Bronchial epithelial cell (primary cell): ENCODE results near the gene WDR83. TPM values are rescaled to one million over a fixed set of nuclear protein-coding genes. Genes with fewer than 3 reads are reported as not detected.
"Not testable (repeated sequence)": the region's sequence is repeated elsewhere in the genome, so short reads cannot be mapped to it uniquely, and the experiment has no call there.

Source experiments
- DNase-seq: peaks from one replicate; pipeline ENCODE4 v3.0.0-alpha.2; 2010; ENCODE audit warnings: low read depth
- FAIRE-seq: peaks from 2 replicates; lab custom pipeline; 2011; peaks lifted over from hg19 to GRCh38; lab: Jason Lieb, UNC
- H3K27me3 ChIP-seq: 2 replicates; pipeline ENCODE4 v1.5.1; 2011; ENCODE audit warnings: low read length; ENCODE audit not compliant: control insufficient read depth, insufficient read depth
- H3K36me3 ChIP-seq: 2 replicates; pipeline ENCODE4 v1.5.1; 2011; ENCODE audit warnings: low read length; ENCODE audit not compliant: control insufficient read depth, insufficient read depth
- H3K4me3 ChIP-seq: 2 replicates; pipeline ENCODE4 v1.5.1; 2011; ENCODE audit warnings: mild to moderate bottlenecking, low read depth, low read length, control low read depth
- CTCF ChIP-seq: IDR thresholded peaks from 2 replicates; pipeline ENCODE4 v1.5.1; 2011; ENCODE audit warnings: mild to moderate bottlenecking, moderate library complexity, low read length, control low read depth, inconsistent platforms; ENCODE audit not compliant: insufficient read depth, severe bottlenecking
- total RNA-seq: library from RNA; depleted of rRNA; stranded (reverse); fragments of >200 nt; gene quantifications from 2 replicates; pipeline ENCODE4 v1.2.1, GENCODE V29; 2014

Gene WDR83
- total RNA-seq, 1 donor from 2014 or later: 21.1 TPM

- Histone ChIP-seq H3K4me3 (peak within 1 kb of the TSS; percentile 85), H3K27me3 (no peaks in the 10 kb centered on the region), H3K36me3 (peaks cover 12% of the 10 kb centered on the region)
- FAIRE-seq (no peak), DNase-seq (peak; percentile 85)
- TF ChIP-seq CTCF: no peak
These were observed 30.0 kb downstream of the WDR83 start, which contains the start of gene FBXW9 for GRCh38 chr19:12696366-12697335. Gene FBXW9, minus strand, starts transcription at chr19:12696631. Its CDS starts 50 bp downstream, at chr19:12696581.

- FAIRE-seq: not testable (repeated sequence)
These were observed 30.8 kb downstream of the WDR83 start for GRCh38 chr19:12697425-12697824.

GRCh38 chr19:12698138-12698537 lies 31.5 kb downstream of the WDR83 start:
- DNase-seq: no peak
- Histone ChIP-seq H3K27me3 (no peaks in the 10 kb centered on the region), H3K36me3 (peaks cover 21% of the 10 kb centered on the region), H3K4me3 (no peak overlapping the region)
- FAIRE-seq: no peak
- no peak for TF ChIP-seq CTCF

More at GRCh38 chr19:12697425-12697824, 30.8 kb downstream of the WDR83 start:
- H3K36me3 ChIP-seq: peaks cover 17% of the 10 kb centered on the region
- not testable (repeated sequence) for DNase-seq, H3K4me3 ChIP-seq, H3K27me3 ChIP-seq

- Histone ChIP-seq H3K4me3 (no peak overlapping the region), H3K36me3 (peaks cover 37% of the 10 kb centered on the region), H3K27me3 (no peaks in the 10 kb centered on the region)
- DNase-seq: no peak
- TF ChIP-seq CTCF: no peak
- no peak for FAIRE-seq
These were observed 35.1 kb downstream of the WDR83 start for GRCh38 chr19:12701596-12702282.

- Histone ChIP-seq H3K4me3 (no peak overlapping the region), H3K27me3 (no peaks in the 10 kb centered on the region), H3K36me3 (peaks cover 37% of the 10 kb centered on the region)
- FAIRE-seq (peak; percentile 70), DNase-seq (no peak)
- no peak for TF ChIP-seq CTCF
These were observed 36.4 kb downstream of the WDR83 start for GRCh38 chr19:12703046-12703445.

- no peak for TF ChIP-seq CTCF
- Histone ChIP-seq H3K4me3 (no peak overlapping the region), H3K27me3 (no peaks in the 10 kb centered on the region), H3K36me3 (peaks cover 40% of the 10 kb centered on the region)
- no peak for DNase-seq
- FAIRE-seq: no peak
These were observed 38.6 kb downstream of the WDR83 start for GRCh38 chr19:12705169-12705568.
